ENCODE measurements around the gene ALG1L2.
"Not testable (repeated sequence)": the region's sequence is repeated elsewhere in the genome, so short reads cannot be mapped to it uniquely, and the experiment has no call there.

Gene ALG1L2

GRCh38 chr3:130112748-130113073 lies 31.1 kb downstream of the ALG1L2 start:
- not testable (repeated sequence) for H3K4me1 ChIP-seq (ENCODE audit: insufficient read depth, low read length); H3K36me3 ChIP-seq (ENCODE audit: insufficient read depth, low read length); H3K9ac ChIP-seq (ENCODE audit: low read length); H3K9me3 ChIP-seq (ENCODE audit: low read length); H3K27me3 ChIP-seq (ENCODE audit: control insufficient read depth in 1 of 2, insufficient read depth in 2 of 2, low read length in 2 of 2)
- peak overlapping the region; percentile 34 for H3K27ac ChIP-seq (ENCODE audit: low read depth, low read length)
- peak overlapping the region; percentile 38 to 73 for H3K4me3 ChIP-seq (ENCODE audit: low read depth in 1 of 2, low read length in 2 of 2)

GRCh38 chr3:130115400-130115799 lies 33.8 kb downstream of the ALG1L2 start:
- H3K27ac ChIP-seq (ENCODE audit: low read depth, low read length); H3K9me3 ChIP-seq (ENCODE audit: low read length); H3K9ac ChIP-seq (ENCODE audit: low read length); H3K4me1 ChIP-seq (ENCODE audit: insufficient read depth, low read length); H3K4me3 ChIP-seq (ENCODE audit: low read depth in 1 of 2, low read length in 2 of 2); H3K27me3 ChIP-seq (ENCODE audit: control insufficient read depth in 1 of 2, insufficient read depth in 2 of 2, low read length in 2 of 2); H3K36me3 ChIP-seq (ENCODE audit: insufficient read depth, low read length): not testable (repeated sequence)

- no peaks in the 10 kb centered on the region for H3K27me3 ChIP-seq (ENCODE audit: control insufficient read depth in 1 of 2, insufficient read depth in 2 of 2, low read length in 2 of 2)
- no peak overlapping the region for H3K27ac ChIP-seq (ENCODE audit: low read depth, low read length)
- no peaks in the 10 kb centered on the region for H3K9me3 ChIP-seq (ENCODE audit: low read length)
Observed at GRCh38 chr3:130117933-130118332, 36.3 kb downstream of the ALG1L2 start.

GRCh38 chr3:130119824-130120223 lies 38.2 kb downstream of the ALG1L2 start:
- H3K36me3 ChIP-seq (ENCODE audit: insufficient read depth, low read length); H3K9ac ChIP-seq (ENCODE audit: low read length); H3K27ac ChIP-seq (ENCODE audit: low read depth, low read length); H3K27me3 ChIP-seq (ENCODE audit: control insufficient read depth in 1 of 2, insufficient read depth in 2 of 2, low read length in 2 of 2); H3K9me3 ChIP-seq (ENCODE audit: low read length); H3K4me3 ChIP-seq (ENCODE audit: low read depth in 1 of 2, low read length in 2 of 2); H3K4me1 ChIP-seq (ENCODE audit: insufficient read depth, low read length): not testable (repeated sequence)

More at GRCh38 chr3:130117933-130118332, 36.3 kb downstream of the ALG1L2 start:
- Histone ChIP-seq H3K9ac (ENCODE audit: low read length) (no peak overlapping the region), H3K36me3 (ENCODE audit: insufficient read depth, low read length) (no peaks in the 10 kb centered on the region), H3K4me3 (ENCODE audit: low read depth in 1 of 2, low read length in 2 of 2) (no peak overlapping the region), H3K4me1 (ENCODE audit: insufficient read depth, low read length) (no peaks in the 10 kb centered on the region)

- not testable (repeated sequence) for H3K4me3 ChIP-seq (ENCODE audit: low read depth in 1 of 2, low read length in 2 of 2); H3K27ac ChIP-seq (ENCODE audit: low read depth, low read length); H3K36me3 ChIP-seq (ENCODE audit: insufficient read depth, low read length); H3K27me3 ChIP-seq (ENCODE audit: control insufficient read depth in 1 of 2, insufficient read depth in 2 of 2, low read length in 2 of 2); H3K9me3 ChIP-seq (ENCODE audit: low read length); H3K9ac ChIP-seq (ENCODE audit: low read length); H3K4me1 ChIP-seq (ENCODE audit: insufficient read depth, low read length)
Observed at GRCh38 chr3:130120291-130120690, 38.7 kb downstream of the ALG1L2 start.

GRCh38 chr3:130122891-130123775 lies 41.5 kb downstream of the ALG1L2 start:
- not testable (repeated sequence) for H3K9ac ChIP-seq (ENCODE audit: low read length); H3K27ac ChIP-seq (ENCODE audit: low read depth, low read length); H3K36me3 ChIP-seq (ENCODE audit: insufficient read depth, low read length); H3K9me3 ChIP-seq (ENCODE audit: low read length); H3K27me3 ChIP-seq (ENCODE audit: control insufficient read depth in 1 of 2, insufficient read depth in 2 of 2, low read length in 2 of 2); H3K4me1 ChIP-seq (ENCODE audit: insufficient read depth, low read length); H3K4me3 ChIP-seq (ENCODE audit: low read depth in 1 of 2, low read length in 2 of 2)

GRCh38 chr3:130125406-130125805 lies 43.8 kb downstream of the ALG1L2 start:
- not testable (repeated sequence) for H3K4me3 ChIP-seq (ENCODE audit: low read depth in 1 of 2, low read length in 2 of 2); H3K36me3 ChIP-seq (ENCODE audit: insufficient read depth, low read length); H3K9me3 ChIP-seq (ENCODE audit: low read length); H3K4me1 ChIP-seq (ENCODE audit: insufficient read depth, low read length); H3K27me3 ChIP-seq (ENCODE audit: control insufficient read depth in 1 of 2, insufficient read depth in 2 of 2, low read length in 2 of 2); H3K27ac ChIP-seq (ENCODE audit: low read depth, low read length); H3K9ac ChIP-seq (ENCODE audit: low read length)

GRCh38 chr3:130136337-130136736 lies 54.7 kb downstream of the ALG1L2 start:
- not testable (repeated sequence) for H3K4me3 ChIP-seq (ENCODE audit: low read depth in 1 of 2, low read length in 2 of 2); H3K36me3 ChIP-seq (ENCODE audit: insufficient read depth, low read length); H3K4me1 ChIP-seq (ENCODE audit: insufficient read depth, low read length); H3K27me3 ChIP-seq (ENCODE audit: control insufficient read depth in 1 of 2, insufficient read depth in 2 of 2, low read length in 2 of 2); H3K9me3 ChIP-seq (ENCODE audit: low read length); H3K27ac ChIP-seq (ENCODE audit: low read depth, low read length); H3K9ac ChIP-seq (ENCODE audit: low read length)

- not testable (repeated sequence) for H3K27ac ChIP-seq (ENCODE audit: low read depth, low read length); H3K36me3 ChIP-seq (ENCODE audit: insufficient read depth, low read length); H3K9ac ChIP-seq (ENCODE audit: low read length); H3K4me3 ChIP-seq (ENCODE audit: low read depth in 1 of 2, low read length in 2 of 2); H3K27me3 ChIP-seq (ENCODE audit: control insufficient read depth in 1 of 2, insufficient read depth in 2 of 2, low read length in 2 of 2); H3K4me1 ChIP-seq (ENCODE audit: insufficient read depth, low read length); H3K9me3 ChIP-seq (ENCODE audit: low read length)
Observed at GRCh38 chr3:130137685-130138084, 56.1 kb downstream of the ALG1L2 start.

GRCh38 chr3:130138992-130139391 lies 57.4 kb downstream of the ALG1L2 start:
- H3K9ac ChIP-seq (ENCODE audit: low read length); H3K27ac ChIP-seq (ENCODE audit: low read depth, low read length); H3K36me3 ChIP-seq (ENCODE audit: insufficient read depth, low read length); H3K4me1 ChIP-seq (ENCODE audit: insufficient read depth, low read length); H3K4me3 ChIP-seq (ENCODE audit: low read depth in 1 of 2, low read length in 2 of 2); H3K9me3 ChIP-seq (ENCODE audit: low read length); H3K27me3 ChIP-seq (ENCODE audit: control insufficient read depth in 1 of 2, insufficient read depth in 2 of 2, low read length in 2 of 2): not testable (repeated sequence)

- H3K9me3 ChIP-seq (ENCODE audit: low read length); H3K9ac ChIP-seq (ENCODE audit: low read length); H3K27me3 ChIP-seq (ENCODE audit: control insufficient read depth in 1 of 2, insufficient read depth in 2 of 2, low read length in 2 of 2); H3K36me3 ChIP-seq (ENCODE audit: insufficient read depth, low read length); H3K27ac ChIP-seq (ENCODE audit: low read depth, low read length); H3K4me3 ChIP-seq (ENCODE audit: low read depth in 1 of 2, low read length in 2 of 2); H3K4me1 ChIP-seq (ENCODE audit: insufficient read depth, low read length): not testable (repeated sequence)
Observed at GRCh38 chr3:130140756-130141155, 59.1 kb downstream of the ALG1L2 start.

GRCh38 chr3:130143648-130144327 lies 62.2 kb downstream of the ALG1L2 start:
- not testable (repeated sequence) for H3K4me3 ChIP-seq (ENCODE audit: low read depth in 1 of 2, low read length in 2 of 2); H3K36me3 ChIP-seq (ENCODE audit: insufficient read depth, low read length); H3K4me1 ChIP-seq (ENCODE audit: insufficient read depth, low read length); H3K27me3 ChIP-seq (ENCODE audit: control insufficient read depth in 1 of 2, insufficient read depth in 2 of 2, low read length in 2 of 2); H3K27ac ChIP-seq (ENCODE audit: low read depth, low read length); H3K9ac ChIP-seq (ENCODE audit: low read length); H3K9me3 ChIP-seq (ENCODE audit: low read length)
